HFFc6 (cell line): Measurements from ENCODE around the gene ZBTB1. TPM values are rescaled to one million over a fixed set of nuclear protein-coding genes. Genes with fewer than 3 reads are reported as not detected.

Experiments
- DNase-seq: peaks from one replicate; pipeline ENCODE4 v3.0.0-alpha.2; 2018
- H3K27ac Mint-ChIP-seq: 2 replicates; pipeline ENCODE4 v1.8.0; 2020; ENCODE audit warnings: mild to moderate bottlenecking, mixed read lengths
- H3K27me3 Mint-ChIP-seq: 2 replicates; pipeline ENCODE4 v1.8.0; 2021; ENCODE audit warnings: mild to moderate bottlenecking, moderate library complexity, mixed read lengths; ENCODE audit not compliant: insufficient read depth
- H3K36me3 Mint-ChIP-seq: 2 replicates; pipeline ENCODE4 v1.8.0; 2021; ENCODE audit warnings: low read depth, mixed read lengths
- H3K4me1 Mint-ChIP-seq: 2 replicates; pipeline ENCODE4 v1.8.0; 2020; ENCODE audit warnings: low read depth, mixed read lengths
- H3K4me3 Mint-ChIP-seq: 2 replicates; pipeline ENCODE4 v1.8.0; 2020; ENCODE audit warnings: mild to moderate bottlenecking, moderate library complexity, mixed read lengths
- H3K9me3 Mint-ChIP-seq: 2 replicates; pipeline ENCODE4 v1.8.0; 2020; ENCODE audit warnings: mild to moderate bottlenecking, mixed read lengths
- CTCF ChIP-seq: fragments of 200-600 bp; sonication (generic); IDR thresholded peaks from 2 replicates; pipeline ENCODE4 v1.5.0; 2021; ENCODE audit warnings: antibody characterized with exemption, mild to moderate bottlenecking
- total RNA-seq, 6 experiments: library from RNA; stranded (reverse); fragmentation: NEBNext Ultra II Directional; extraction: Animal tissue kit (Norgen Biotek cat#: 25700); gene quantifications; 2 replicates in 1 of 6; 3 replicates in 5 of 6; pipeline ENCODE4 v1.2.3, GENCODE V29; 2021

The ZBTB1 gene
- total RNA-seq, 6 experiments from 2014 or later: 22.3 to 29.3 (median 25.5) TPM

DNA sequence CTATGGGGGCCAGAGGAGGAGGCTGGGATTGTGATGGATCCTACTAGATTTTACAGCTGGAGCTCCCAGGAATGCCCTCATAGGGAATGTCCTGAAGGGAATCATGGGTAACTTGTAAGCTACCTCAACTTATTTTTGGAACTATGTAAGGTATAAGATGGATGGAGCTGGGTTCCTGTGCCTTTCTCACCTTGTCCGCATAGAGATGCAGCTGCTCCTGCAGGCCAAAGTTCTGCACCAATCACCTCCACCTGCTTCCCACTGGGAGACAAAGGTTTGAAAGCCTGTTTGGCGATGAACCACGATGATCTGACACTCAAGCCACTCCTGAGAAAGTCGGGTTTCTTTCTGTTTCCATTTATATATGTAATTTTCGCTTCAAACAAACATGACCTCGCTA, 39.9 kb upstream of the ZBTB1 start:
- Mint-ChIP-seq H3K9me3 (no peaks in the 10 kb centered on the region), H3K27ac (peak overlapping the region; percentile 45; the same call in 1 of the 2 replicates), H3K36me3 (peaks cover 3% of the 10 kb centered on the region; the same call in 1 of the 2 replicates), H3K27me3 (no peaks in the 10 kb centered on the region), H3K4me1 (peaks cover 19% of the 10 kb centered on the region), H3K4me3 (peak overlapping the region; percentile 90)
- TF ChIP-seq CTCF: no peak
- DNase-seq: no peak

- Mint-ChIP-seq H3K4me3 (peak within 1 kb of the TSS; percentile 90), H3K27ac (peak within 1 kb of the TSS; percentile 46)
These were observed 39.3 kb upstream of the ZBTB1 start, which contains the start of gene AKAP5 for GRCh38 chr14:64465191-64465822. TSS of gene AKAP5 (plus strand) at chr14:64465499. CDS start at chr14:64468395, 2,896 bp downstream.

GRCh38 chr14:64465831-64466554, 38.6 kb upstream of the ZBTB1 start:
- Mint-ChIP-seq H3K36me3 (peaks cover 2% of the 10 kb centered on the region; the same call in 1 of the 2 replicates), H3K9me3 (no peaks in the 10 kb centered on the region), H3K27me3 (no peaks in the 10 kb centered on the region), H3K4me3 (peak overlapping the region; percentile 88), H3K27ac (peak overlapping the region; percentile 46), H3K4me1 (peaks cover 19% of the 10 kb centered on the region)
- DNase-seq: peak; percentile 58
- peak; percentile 42; the same call in 1 of the 2 replicates for TF ChIP-seq CTCF

More at GRCh38 chr14:64465191-64465822, 39.3 kb upstream of the ZBTB1 start, which contains the start of gene AKAP5:
- no peak for DNase-seq
- H3K4me1 Mint-ChIP-seq: peaks cover 19% of the 10 kb centered on the region
- TF ChIP-seq CTCF: no peak
- H3K36me3 Mint-ChIP-seq: peaks cover 3% of the 10 kb centered on the region; the same call in 1 of the 2 replicates
- H3K27me3 Mint-ChIP-seq: no peaks in the 10 kb centered on the region
- no peaks in the 10 kb centered on the region for H3K9me3 Mint-ChIP-seq

DNA sequence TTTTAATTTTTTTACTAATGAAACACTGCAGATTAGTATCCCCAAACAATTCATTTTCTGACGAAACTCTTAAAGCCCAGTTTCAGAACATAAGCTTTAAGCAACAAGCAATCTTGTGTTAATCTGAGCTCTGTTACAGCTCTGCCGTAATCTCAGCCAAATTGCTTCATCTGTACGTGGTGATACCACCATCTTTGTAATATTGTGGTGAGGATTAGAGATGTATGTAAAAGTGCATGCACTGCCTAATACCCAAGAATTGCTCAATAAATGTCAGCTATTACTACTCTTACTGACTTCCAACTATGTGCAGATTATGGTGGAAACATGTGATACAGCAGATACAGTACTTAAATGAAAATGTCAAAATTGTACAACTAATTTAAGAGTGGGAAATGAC, 37.5 kb upstream of the ZBTB1 start:
- no peak overlapping the region for H3K4me3 Mint-ChIP-seq
- DNase-seq: no peak
- H3K36me3 Mint-ChIP-seq: no peaks in the 10 kb centered on the region

DNA sequence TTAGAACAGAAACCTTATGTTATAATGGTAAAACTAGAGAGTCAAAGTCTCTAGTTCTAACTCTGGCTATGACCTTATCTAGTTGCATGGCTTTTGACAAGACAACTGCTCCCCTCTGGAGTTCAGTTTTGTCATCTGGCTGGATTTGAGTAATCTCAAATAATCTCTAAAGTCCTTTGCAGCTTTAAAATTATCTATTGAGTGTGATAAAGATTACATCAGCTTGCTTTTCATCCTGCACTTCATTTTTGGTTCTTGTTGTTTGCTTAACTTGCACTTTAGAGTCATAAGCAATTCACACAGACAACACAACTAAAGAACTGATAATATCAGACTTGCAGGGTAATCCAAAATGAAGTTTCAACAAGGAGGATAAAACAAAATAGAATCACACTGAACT, 37.0 kb upstream of the ZBTB1 start:
- no peak for TF ChIP-seq CTCF
- H3K36me3 Mint-ChIP-seq: no peaks in the 10 kb centered on the region
- no peak for DNase-seq

More for the DNA sequence above, 37.5 kb upstream of the ZBTB1 start:
- Mint-ChIP-seq H3K4me1 (peaks cover 19% of the 10 kb centered on the region), H3K27ac (no peak overlapping the region), H3K9me3 (no peaks in the 10 kb centered on the region), H3K27me3 (no peaks in the 10 kb centered on the region)
- TF ChIP-seq CTCF: no peak

More for the DNA sequence above, 37.0 kb upstream of the ZBTB1 start:
- no peaks in the 10 kb centered on the region for H3K27me3 Mint-ChIP-seq
- H3K4me1 Mint-ChIP-seq: peaks cover 19% of the 10 kb centered on the region
- no peak overlapping the region for H3K4me3 Mint-ChIP-seq
- no peaks in the 10 kb centered on the region for H3K9me3 Mint-ChIP-seq
- no peak overlapping the region for H3K27ac Mint-ChIP-seq
